SKM-1 (cell line): ENCODE measurements around the gene NUDT22.

Experiments
- DNase-seq: peaks from one replicate; lab custom pipeline; 2025; ENCODE audit not compliant: unreplicated experiment; lab: John Stamatoyannopoulos, UW

The NUDT22 gene

GRCh38 chr11:64226507-64227051 is 505 bp downstream of the NUDT22 start:
- no peak for DNase-seq

- no peak for DNase-seq
These were observed 1.4 kb downstream of the NUDT22 start for GRCh38 chr11:64227405-64227956.

GRCh38 chr11:64229090-64229743 is 3.1 kb downstream of the NUDT22 start:
- no peak for DNase-seq

GRCh38 chr11:64229744-64230170 is 3.7 kb downstream of the NUDT22 start:
- DNase-seq = no peak

GRCh38 chr11:64230171-64230984 is 4.3 kb downstream of the NUDT22 start, which contains the start of gene DNAJC4:
Gene DNAJC4, plus strand, starts transcription at chr11:64230548. Its CDS starts 307 bp downstream, at chr11:64230855.
- DNase-seq = no peak

GRCh38 chr11:64230985-64231365 is 4.9 kb downstream of the NUDT22 start:
- DNase-seq = no peak

- DNase-seq = no peak
These were observed 5.5 kb downstream of the NUDT22 start for GRCh38 chr11:64231546-64231945.

GRCh38 chr11:64232182-64232966 is 6.3 kb downstream of the NUDT22 start:
- no peak for DNase-seq

GRCh38 chr11:64232967-64233315 is 6.9 kb downstream of the NUDT22 start:
- DNase-seq = no peak

- no peak for DNase-seq
These were observed 8.0 kb downstream of the NUDT22 start, which contains the start of gene VEGFB for GRCh38 chr11:64233913-64234586. Gene VEGFB, plus strand, starts transcription at chr11:64234584. Its CDS starts 250 bp downstream, at chr11:64234834.

- DNase-seq = no peak
These were observed 8.7 kb downstream of the NUDT22 start for GRCh38 chr11:64234647-64235379.

- DNase-seq = no peak
These were observed 9.5 kb downstream of the NUDT22 start for GRCh38 chr11:64235437-64236161.

GRCh38 chr11:64237484-64237951 is 11.4 kb downstream of the NUDT22 start:
- DNase-seq = no peak

GRCh38 chr11:64238076-64238475 is 12.0 kb downstream of the NUDT22 start:
- no peak for DNase-seq

- peak; percentile 52 for DNase-seq
These were observed 12.9 kb downstream of the NUDT22 start for GRCh38 chr11:64238999-64239398.

GRCh38 chr11:64239662-64240434 is 13.8 kb downstream of the NUDT22 start:
- peak; percentile 95 for DNase-seq

GRCh38 chr11:64240435-64241240 is 14.6 kb downstream of the NUDT22 start, which contains the start of gene FKBP2:
Gene FKBP2, plus strand, starts transcription at chr11:64241095. Its CDS starts 1,293 bp downstream, at chr11:64242388.
- peak; percentile 83 for DNase-seq
